Activated T-helper 1 cell treated with Interleukin-2 at 50 U/mL for 16 hours (primary cell): ENCODE data around the gene BPI.
"Not testable (repeated sequence)": the region's sequence is repeated elsewhere in the genome, so short reads cannot be mapped to it uniquely, and the experiment has no call there.

Source experiments
- DNase-seq: peaks from one replicate; pipeline ENCODE4 v3.0.0-alpha.2; 2020; ENCODE audit warnings: low read depth

BPI gene

GRCh38 chr20:38363004-38363747, 59.2 kb downstream of the BPI start:
- no peak for DNase-seq

- DNase-seq, result no peak
Observed at GRCh38 chr20:38369389-38369788, 65.4 kb downstream of the BPI start.

- no peak for DNase-seq
Observed at GRCh38 chr20:38372806-38373205, 68.8 kb downstream of the BPI start.

DNA sequence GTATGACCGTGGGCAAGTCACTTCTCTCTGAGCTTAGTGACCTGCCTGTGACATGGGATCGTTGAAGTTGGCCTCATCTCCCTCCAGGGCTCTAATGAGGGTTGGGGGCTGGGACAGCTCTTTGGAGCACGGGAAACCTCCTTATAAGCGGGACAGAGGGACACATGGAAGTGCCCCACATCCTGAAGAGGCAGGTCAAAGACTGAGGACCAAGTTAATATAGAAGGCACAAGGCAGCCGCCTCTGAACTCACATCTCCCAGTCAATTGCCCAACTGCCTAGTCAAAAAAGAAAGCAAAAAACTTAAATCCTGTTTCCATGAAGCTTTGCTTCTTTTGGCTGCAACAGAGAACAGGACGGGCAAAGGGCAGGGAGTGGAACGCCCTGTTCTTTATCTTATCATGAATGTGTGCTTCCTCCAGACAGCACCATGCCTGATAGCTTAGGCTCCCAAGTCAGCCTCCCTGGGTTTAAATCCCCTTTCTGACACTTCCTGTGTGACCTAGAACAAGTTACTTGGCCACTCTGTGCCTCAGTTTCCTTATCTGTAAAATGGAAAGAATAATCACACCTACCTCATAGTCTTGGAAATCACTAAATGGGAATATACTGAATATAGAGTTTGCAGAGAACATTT, 69.4 kb downstream of the BPI start:
- DNase-seq, result no peak

- DNase-seq, result no peak
Observed at GRCh38 chr20:38373898-38374297, 69.9 kb downstream of the BPI start.

DNA sequence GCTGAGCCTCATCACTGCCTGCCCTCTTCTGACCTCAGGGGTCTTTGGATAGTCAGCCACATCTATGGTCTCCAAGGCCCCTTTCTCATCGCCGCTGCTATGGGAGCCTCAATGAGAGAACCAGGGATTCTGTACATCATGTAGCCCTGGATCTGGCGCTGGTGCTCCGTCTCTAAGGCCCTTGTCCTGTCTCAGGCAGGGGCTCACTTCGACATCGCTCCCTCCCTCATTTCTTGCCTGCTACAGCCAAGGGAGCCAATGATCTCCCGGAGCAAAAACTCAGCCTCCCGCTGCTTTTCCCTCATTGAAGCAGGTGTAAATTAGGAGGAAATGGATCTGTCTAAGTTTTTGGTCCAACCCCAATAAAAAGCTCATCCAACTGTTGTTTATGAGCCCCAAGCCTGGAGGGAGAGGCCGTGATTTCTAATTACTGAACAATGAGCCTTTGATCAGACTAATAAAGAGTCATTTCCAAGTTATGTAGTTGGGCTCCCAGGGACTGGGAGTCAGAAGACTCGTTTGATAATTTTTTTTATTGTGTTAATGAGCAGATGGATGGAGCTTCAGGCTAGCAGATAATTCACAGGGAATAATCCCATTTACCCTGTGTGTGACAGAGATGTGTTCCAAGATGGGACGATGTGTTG, 73.2 kb downstream of the BPI start:
- no peak for DNase-seq

DNA sequence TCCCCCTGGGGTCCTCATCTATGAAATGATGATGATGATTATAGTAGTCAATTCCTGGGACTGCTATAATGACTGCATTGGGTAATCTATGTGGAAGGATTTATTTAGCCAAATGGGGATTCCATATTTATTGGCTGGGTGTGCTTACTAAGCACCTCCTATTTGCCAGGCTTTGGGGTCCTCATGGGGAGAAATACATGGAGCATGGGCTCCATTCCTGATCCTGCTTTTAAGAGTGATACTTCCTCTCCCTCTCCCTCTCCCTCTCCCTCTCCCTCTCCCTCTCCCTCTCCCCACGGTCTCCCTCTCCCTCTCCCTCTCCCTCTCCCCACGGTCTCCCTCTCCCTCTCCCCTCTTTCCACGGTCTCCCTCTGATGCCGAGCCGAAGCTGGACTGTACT, 73.9 kb downstream of the BPI start:
- DNase-seq, result not testable (repeated sequence)

DNA sequence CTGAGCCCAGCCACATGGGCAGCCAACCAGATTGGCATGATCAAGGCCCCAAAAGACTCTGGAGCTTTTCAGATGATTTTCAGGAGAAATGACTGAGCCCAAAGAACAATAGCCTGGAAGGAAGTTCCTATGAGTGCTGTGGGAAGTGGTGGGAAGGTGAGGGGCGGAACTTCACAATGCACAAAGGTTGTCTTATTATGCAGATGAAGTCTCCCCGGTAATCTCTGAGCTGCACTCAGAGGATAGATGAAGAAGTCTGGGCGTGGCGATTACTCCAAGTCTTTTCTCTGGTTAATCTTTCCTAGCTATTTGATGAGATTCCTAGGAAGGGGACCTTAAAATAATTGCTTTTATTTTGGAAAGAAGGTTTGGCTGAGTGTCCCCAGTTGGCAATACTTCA, 79.2 kb downstream of the BPI start:
- DNase-seq, result no peak

DNA sequence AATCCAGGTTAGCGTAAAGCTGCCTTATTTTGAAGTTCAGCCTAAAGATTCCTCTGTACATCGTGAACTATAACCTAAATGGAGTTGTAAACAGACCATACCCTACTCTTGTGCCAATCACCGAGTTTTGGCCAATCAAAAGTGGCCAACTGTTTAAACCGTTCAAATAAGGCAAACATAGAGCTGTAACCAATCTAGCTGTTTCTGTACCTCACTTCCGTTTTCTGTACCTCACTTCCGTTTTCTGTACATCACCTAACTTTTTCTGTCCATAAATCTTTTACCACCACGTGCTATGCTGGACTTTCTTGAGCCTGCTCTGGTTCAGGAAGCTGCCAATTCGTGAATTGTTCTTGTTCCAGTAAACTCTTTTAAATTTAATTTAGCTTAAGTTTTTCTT, 82.0 kb downstream of the BPI start:
- DNase-seq, result no peak

DNA sequence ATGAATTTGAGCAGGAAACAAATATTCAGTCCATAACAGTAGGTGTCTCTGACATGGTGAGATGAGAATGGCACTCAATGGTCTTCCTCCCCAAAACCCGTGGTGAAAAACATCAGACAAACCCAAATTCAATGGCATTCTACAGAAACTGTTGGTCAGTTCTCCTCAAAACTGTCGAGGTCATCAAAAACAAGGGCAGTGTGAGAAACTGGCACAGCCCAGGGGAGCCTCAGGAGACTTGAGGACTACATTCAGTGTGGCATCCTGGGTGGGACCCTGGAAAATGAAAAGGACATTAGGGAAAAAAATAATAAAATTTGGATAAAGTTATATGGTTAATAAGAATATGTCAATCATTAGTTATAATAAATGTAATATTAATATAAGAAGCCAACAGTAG, 82.9 kb downstream of the BPI start:
- no peak for DNase-seq
